Breast epithelium (tissue), 3 donors: ENCODE measurements around the gene BEST1.

Experiments used
- CTCF ChIP-seq, 3 donors: fragments of 450-650 bp; IDR thresholded peaks; one replicate each; pipeline ENCODE4 v1.5.1; 2016 to 2017; ENCODE audit warnings: antibody characterized with exemption in 3 of 3, mild to moderate bottlenecking in 3 of 3, moderate library complexity in 3 of 3
- POLR2A ChIP-seq: fragments of 450-650 bp; IDR thresholded peaks from one replicate; pipeline ENCODE4 v1.6.1; 2016; ENCODE audit warnings: antibody characterized with exemption, mild to moderate bottlenecking, moderate library complexity

GRCh38 chr11:61958590-61958989 is 8.4 kb downstream of the BEST1 start:
- TF ChIP-seq CTCF (IDR thresholded peaks at IDR 0.05) (no peak), POLR2A (no peak)
